HG02571 (cell line): Measurements from ENCODE around the gene RBM42.
"Not testable (repeated sequence)": the region's sequence is repeated elsewhere in the genome, so short reads cannot be mapped to it uniquely, and the experiment has no call there.

ENCODE experiments used
- ATAC-seq: cut with Tn5 transposase; IDR thresholded peaks from one replicate; pipeline ENCODE4 v1.9.1; 2021; ENCODE audit warnings: mild to moderate bottlenecking, moderate library complexity; ENCODE audit not compliant: unreplicated experiment

The RBM42 gene

GRCh38 chr19:35628565-35629331 is at the start of gene RBM42:
Gene RBM42, plus strand, starts transcription at chr19:35629036. Its CDS starts 118 bp downstream, at chr19:35629154.
- ATAC-seq: peak; percentile 95

- ATAC-seq: no peak
Observed at GRCh38 chr19:35582760-35583159, 46.1 kb upstream of the RBM42 start.

- no peak for ATAC-seq
Observed at GRCh38 chr19:35585848-35586247, 43.0 kb upstream of the RBM42 start, which contains the start of gene PMIS2. Gene PMIS2, plus strand, starts transcription at chr19:35586173. Its CDS starts 87 bp downstream, at chr19:35586260.

- ATAC-seq: no peak
Observed at GRCh38 chr19:35587321-35587720, 41.5 kb upstream of the RBM42 start.

GRCh38 chr19:35590875-35591274 is 38.0 kb upstream of the RBM42 start:
- no peak for ATAC-seq

- ATAC-seq: no peak
Observed at GRCh38 chr19:35592226-35592625, 36.6 kb upstream of the RBM42 start.

- not testable (repeated sequence) for ATAC-seq
Observed at GRCh38 chr19:35595026-35595425, 33.8 kb upstream of the RBM42 start.

- no peak for ATAC-seq
Observed at GRCh38 chr19:35595928-35596327, 32.9 kb upstream of the RBM42 start.

- ATAC-seq: no peak
Observed at GRCh38 chr19:35596366-35596999, 32.4 kb upstream of the RBM42 start.

- no peak for ATAC-seq
Observed at GRCh38 chr19:35601971-35602370, 26.9 kb upstream of the RBM42 start.

GRCh38 chr19:35604436-35604835 is 24.4 kb upstream of the RBM42 start:
- ATAC-seq: not testable (repeated sequence)

GRCh38 chr19:35607170-35607569 is 21.7 kb upstream of the RBM42 start:
- not testable (repeated sequence) for ATAC-seq

- no peak for ATAC-seq
Observed at GRCh38 chr19:35607661-35608060, 21.2 kb upstream of the RBM42 start.

GRCh38 chr19:35608251-35608650 is 20.6 kb upstream of the RBM42 start:
- ATAC-seq: no peak

GRCh38 chr19:35609851-35610353 is 18.9 kb upstream of the RBM42 start:
- no peak for ATAC-seq

- no peak for ATAC-seq
Observed at GRCh38 chr19:35612224-35612558, 16.6 kb upstream of the RBM42 start.

GRCh38 chr19:35612559-35613321 is 16.1 kb upstream of the RBM42 start, which contains the start of gene HAUS5:
Gene HAUS5, plus strand, starts transcription at chr19:35612735. Its CDS starts 60 bp downstream, at chr19:35612795.
- peak; percentile 55 for ATAC-seq

GRCh38 chr19:35613574-35613973 is 15.3 kb upstream of the RBM42 start:
- ATAC-seq: no peak

- ATAC-seq: no peak
Observed at GRCh38 chr19:35615036-35615435, 13.8 kb upstream of the RBM42 start.

GRCh38 chr19:35618857-35619256 is 10.0 kb upstream of the RBM42 start:
- no peak for ATAC-seq

- no peak for ATAC-seq
Observed at GRCh38 chr19:35619290-35619923, 9.4 kb upstream of the RBM42 start.
